Astrocyte (in vitro differentiated cells and primary cell): ENCODE data around the gene UBE2R2. TPM values are rescaled to one million over a fixed set of nuclear protein-coding genes. Genes with fewer than 3 reads are reported as not detected.

Experiments used
- DNase-seq: peaks from one replicate; pipeline ENCODE4 v3.0.0-alpha.2; 2010; ENCODE audit warnings: low read depth
- FAIRE-seq: peaks from 2 replicates; lab custom pipeline; 2011; peaks lifted over from hg19 to GRCh38; lab: Jason Lieb, UNC
- H2AFZ ChIP-seq: 2 replicates; pipeline ENCODE4 v1.6.0; 2012; ENCODE audit warnings: low read depth, low read length, inconsistent platforms
- H3K27ac ChIP-seq: 2 replicates; pipeline ENCODE4 v1.5.1; 2011; ENCODE audit warnings: low read depth, low read length, inconsistent platforms
- H3K27me3 ChIP-seq: 2 replicates; pipeline ENCODE4 v1.6.0; 2011; ENCODE audit warnings: low read length, inconsistent platforms; ENCODE audit not compliant: insufficient read depth
- H3K36me3 ChIP-seq: 2 replicates; pipeline ENCODE4 v1.5.1; 2011; ENCODE audit warnings: low read length, inconsistent platforms; ENCODE audit not compliant: insufficient read depth
- H3K4me1 ChIP-seq: 2 replicates; pipeline ENCODE4 v1.5.1; 2011; ENCODE audit warnings: low read length, inconsistent platforms; ENCODE audit not compliant: insufficient read depth
- H3K4me2 ChIP-seq: 2 replicates; pipeline ENCODE4 v1.6.0; 2012; ENCODE audit warnings: low read length, inconsistent platforms
- H3K4me3 ChIP-seq: 2 replicates; pipeline ENCODE4 v1.5.1; 2011; ENCODE audit warnings: low read depth, mild to moderate bottlenecking, low read length, inconsistent platforms; ENCODE audit not compliant: insufficient read depth
- H3K79me2 ChIP-seq: 2 replicates; pipeline ENCODE4 v1.6.0; 2012; ENCODE audit warnings: mild to moderate bottlenecking, low read length, inconsistent platforms; ENCODE audit not compliant: insufficient read depth
- H3K9ac ChIP-seq: 2 replicates; pipeline ENCODE4 v1.6.0; 2012; ENCODE audit warnings: mild to moderate bottlenecking, low read length, inconsistent platforms
- H3K9me3 ChIP-seq: 2 replicates; pipeline ENCODE4 v1.5.1; 2012; ENCODE audit warnings: low read depth, mild to moderate bottlenecking, low read length, inconsistent platforms; ENCODE audit not compliant: insufficient read depth
- H4K20me1 ChIP-seq: 2 replicates; pipeline ENCODE4 v1.6.0; 2012; ENCODE audit warnings: low read length, inconsistent platforms; ENCODE audit not compliant: insufficient read depth
- H3K27ac Mint-ChIP-seq: one replicate; pipeline ENCODE4 v1.8.0; 2021; ENCODE audit warnings: mild to moderate bottlenecking, mixed read lengths; ENCODE audit not compliant: unreplicated experiment
- H3K27me3 Mint-ChIP-seq: one replicate; pipeline ENCODE4 v1.8.0; 2021; ENCODE audit warnings: low read depth, mixed read lengths; ENCODE audit not compliant: unreplicated experiment
- H3K36me3 Mint-ChIP-seq: one replicate; pipeline ENCODE4 v1.8.0; 2021; ENCODE audit warnings: low read depth, mixed read lengths; ENCODE audit not compliant: unreplicated experiment
- H3K4me1 Mint-ChIP-seq: one replicate; pipeline ENCODE4 v1.8.0; 2021; ENCODE audit warnings: low read depth, mixed read lengths; ENCODE audit not compliant: unreplicated experiment
- H3K4me3 Mint-ChIP-seq: one replicate; pipeline ENCODE4 v1.8.0; 2021; ENCODE audit warnings: mild to moderate bottlenecking, moderate library complexity, mixed read lengths; ENCODE audit not compliant: unreplicated experiment
- H3K9me3 Mint-ChIP-seq: one replicate; pipeline ENCODE4 v1.8.0; 2021; ENCODE audit warnings: mild to moderate bottlenecking, mixed read lengths; ENCODE audit not compliant: unreplicated experiment
- EZH2 ChIP-seq: IDR thresholded peaks from 2 replicates; pipeline ENCODE4 v1.6.1; 2012; ENCODE audit warnings: mild to moderate bottlenecking, low read length, inconsistent platforms; ENCODE audit not compliant: insufficient read depth
- total RNA-seq: library from RNA; stranded (reverse); gene quantifications from 2 replicates; pipeline ENCODE4 v1.2.1, GENCODE V29; 2021
- TF ChIP-seq, protein P1 (sequence below): IDR thresholded peaks from 2 replicates; pipeline ENCODE4 v1.5.1; 2011; ENCODE audit warnings: low read depth, mild to moderate bottlenecking, inconsistent platforms, low read length, moderate library complexity; ENCODE audit not compliant: insufficient read depth

The UBE2R2 gene
- total RNA-seq, 1 donor from 2014 or later: 48.7 TPM

DNA sequence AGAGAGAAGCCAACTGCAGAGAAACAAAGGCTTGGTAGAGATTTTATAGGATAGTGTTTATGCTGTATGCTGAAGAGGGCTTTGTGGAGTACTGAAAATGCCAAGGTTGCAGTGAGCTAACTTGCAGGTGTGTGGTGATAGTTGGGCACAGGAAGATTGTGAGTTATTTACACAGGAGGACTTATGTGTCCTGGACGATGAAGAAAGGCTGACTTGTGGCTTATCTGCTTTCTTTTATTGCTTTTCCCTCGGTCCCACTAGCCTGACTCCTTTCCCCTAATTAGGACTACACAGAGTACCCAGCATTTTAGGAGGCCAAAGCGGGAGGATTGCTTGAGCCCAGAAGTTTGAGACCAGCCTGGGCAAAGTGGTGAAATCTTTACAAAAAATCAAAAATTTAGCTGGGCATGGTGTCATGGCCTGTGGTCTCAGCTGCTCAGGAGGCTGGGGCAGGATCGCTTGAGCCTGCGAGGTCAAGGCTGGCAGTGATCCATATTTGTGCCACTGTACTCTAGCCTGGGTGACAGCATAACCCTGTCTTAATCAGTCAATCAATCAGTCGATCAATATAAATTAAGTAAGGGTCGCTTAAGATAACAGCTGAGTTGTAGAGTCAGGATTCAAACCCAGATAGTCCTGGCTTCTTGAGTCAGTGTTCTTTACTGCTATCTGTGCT, 61.9 kb downstream of the UBE2R2 start:
- H3K27ac ChIP-seq: no peak overlapping the region
- Mint-ChIP-seq H3K27me3 (no peaks in the 10 kb centered on the region), H3K4me1 (peaks cover 29% of the 10 kb centered on the region), H3K9me3 (no peaks in the 10 kb centered on the region), H3K36me3 (no peaks in the 10 kb centered on the region), H3K4me3 (no peak overlapping the region), H3K27ac (no peak overlapping the region)
- peaks cover 83% of the 10 kb centered on the region for H4K20me1 ChIP-seq
- FAIRE-seq (no peak), DNase-seq (no peak)
- no peak for TF ChIP-seq EZH2
- TF ChIP-seq, protein P1, sequence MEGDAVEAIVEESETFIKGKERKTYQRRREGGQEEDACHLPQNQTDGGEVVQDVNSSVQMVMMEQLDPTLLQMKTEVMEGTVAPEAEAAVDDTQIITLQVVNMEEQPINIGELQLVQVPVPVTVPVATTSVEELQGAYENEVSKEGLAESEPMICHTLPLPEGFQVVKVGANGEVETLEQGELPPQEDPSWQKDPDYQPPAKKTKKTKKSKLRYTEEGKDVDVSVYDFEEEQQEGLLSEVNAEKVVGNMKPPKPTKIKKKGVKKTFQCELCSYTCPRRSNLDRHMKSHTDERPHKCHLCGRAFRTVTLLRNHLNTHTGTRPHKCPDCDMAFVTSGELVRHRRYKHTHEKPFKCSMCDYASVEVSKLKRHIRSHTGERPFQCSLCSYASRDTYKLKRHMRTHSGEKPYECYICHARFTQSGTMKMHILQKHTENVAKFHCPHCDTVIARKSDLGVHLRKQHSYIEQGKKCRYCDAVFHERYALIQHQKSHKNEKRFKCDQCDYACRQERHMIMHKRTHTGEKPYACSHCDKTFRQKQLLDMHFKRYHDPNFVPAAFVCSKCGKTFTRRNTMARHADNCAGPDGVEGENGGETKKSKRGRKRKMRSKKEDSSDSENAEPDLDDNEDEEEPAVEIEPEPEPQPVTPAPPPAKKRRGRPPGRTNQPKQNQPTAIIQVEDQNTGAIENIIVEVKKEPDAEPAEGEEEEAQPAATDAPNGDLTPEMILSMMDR: no peak
- H3K4me2 ChIP-seq: no peak overlapping the region
- no peak overlapping the region for H2AFZ ChIP-seq
- H3K4me1 ChIP-seq: peaks cover 5% of the 10 kb centered on the region
- H3K27me3 ChIP-seq: no peaks in the 10 kb centered on the region
- H3K79me2 ChIP-seq: peaks cover 99% of the 10 kb centered on the region
- no peaks in the 10 kb centered on the region for H3K36me3 ChIP-seq
- H3K9me3 ChIP-seq: no peaks in the 10 kb centered on the region
- no peak overlapping the region for H3K4me3 ChIP-seq
- H3K9ac ChIP-seq: no peak overlapping the region

DNA sequence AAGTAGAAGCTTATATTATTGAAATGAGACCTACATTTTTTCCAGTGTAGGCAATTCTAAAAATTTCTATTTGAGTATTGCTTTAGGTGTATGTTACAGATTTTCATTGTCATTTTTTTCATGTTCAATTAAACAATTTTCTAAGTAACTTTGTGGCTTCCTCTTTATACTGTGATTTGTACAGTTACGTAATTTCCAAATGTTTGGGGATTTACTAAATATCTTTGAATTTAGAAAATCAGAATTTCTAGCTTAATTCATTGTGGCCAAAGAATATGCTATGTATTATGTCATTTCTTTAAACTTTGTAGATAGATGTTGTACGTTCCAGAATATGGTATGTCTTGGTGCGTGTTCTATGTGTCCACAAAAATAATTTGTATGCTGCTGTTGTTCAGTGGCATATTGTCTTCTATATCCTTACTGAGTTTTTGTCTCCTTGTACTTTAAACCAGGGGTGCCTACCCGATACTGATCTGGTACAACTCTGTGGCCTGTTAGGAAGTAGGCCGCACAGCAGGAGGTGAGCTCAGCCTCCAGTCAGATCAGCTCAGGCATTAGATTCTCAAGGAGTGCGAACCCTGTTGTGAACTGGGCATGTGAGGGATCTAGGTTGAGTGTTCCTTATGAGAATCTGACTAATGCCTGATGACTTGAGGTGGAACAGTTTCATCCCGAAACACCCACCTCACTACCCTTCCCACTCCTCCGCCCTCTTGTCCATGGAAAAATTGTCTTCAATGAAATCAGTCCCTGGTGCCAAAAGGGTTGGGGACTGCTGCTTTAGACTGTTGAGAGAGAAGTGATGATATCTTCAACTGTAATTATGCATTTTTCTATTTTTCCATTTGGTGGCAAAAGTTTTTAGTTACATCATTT, 63.5 kb downstream of the UBE2R2 start:
- peak overlapping the region; percentile 27 for H3K4me3 Mint-ChIP-seq
- peaks cover 39% of the 10 kb centered on the region for H3K4me1 Mint-ChIP-seq
- peak overlapping the region; percentile 62 for H3K27ac Mint-ChIP-seq
- FAIRE-seq: no peak
- no peaks in the 10 kb centered on the region for H3K9me3 Mint-ChIP-seq
- no peaks in the 10 kb centered on the region for H3K27me3 Mint-ChIP-seq
- DNase-seq: no peak
- H3K36me3 ChIP-seq: no peaks in the 10 kb centered on the region
- peaks cover 88% of the 10 kb centered on the region for H4K20me1 ChIP-seq
- TF ChIP-seq, protein P1: no peak
- TF ChIP-seq EZH2: no peak
- H3K4me2 ChIP-seq: no peak overlapping the region
- no peaks in the 10 kb centered on the region for H3K27me3 ChIP-seq
- no peak overlapping the region for H2AFZ ChIP-seq
- H3K27ac ChIP-seq: no peak overlapping the region
- H3K36me3 Mint-ChIP-seq: no peaks in the 10 kb centered on the region
- H3K79me2 ChIP-seq: peaks cover 99% of the 10 kb centered on the region
- H3K9ac ChIP-seq: no peak overlapping the region
- peaks cover 13% of the 10 kb centered on the region for H3K4me1 ChIP-seq
- no peak overlapping the region for H3K4me3 ChIP-seq
- H3K9me3 ChIP-seq: no peaks in the 10 kb centered on the region
